GM12878 (cell line): Measurements from ENCODE around the gene MTAP.

Experiments used
- CEBPB ChIP-seq, 2 experiments: fragments of 150-350 bp in 1 of 2; IDR thresholded peaks; 2 replicates each; pipeline ENCODE4 v1.6.1; 2012 to 2014; ENCODE audit warnings: low read depth in 2 of 2, low read length in 2 of 2, borderline replicate concordance in 1 of 2, inconsistent platforms in 1 of 2
- CREB1 ChIP-seq: IDR thresholded peaks from 2 replicates; pipeline ENCODE4 v1.6.1; 2012; ENCODE audit warnings: low read depth, mild to moderate bottlenecking, inconsistent platforms
- CTCF ChIP-seq, 3 experiments: IDR thresholded peaks in 2 of 3; conservative IDR thresholded peaks in 1 of 3; 2 replicates each; pipeline ENCODE4 v1.5.1; 2011; ENCODE audit warnings: low read depth in 3 of 3, low read length in 3 of 3, mild to moderate bottlenecking in 3 of 3, control low read depth in 2 of 3, moderate library complexity in 2 of 3, inconsistent platforms in 1 of 3, mixed read lengths in 1 of 3; ENCODE audit not compliant: control insufficient read depth in 2 of 3, insufficient read depth in 1 of 3; ENCODE audit errors: extremely low read depth in 1 of 3
- CUX1 ChIP-seq: IDR thresholded peaks from 2 replicates; pipeline ENCODE4 v1.6.1; 2012; ENCODE audit warnings: improper control_type of control experiment, low read depth, low read length; ENCODE audit not compliant: insufficient replicate concordance
- EP300 ChIP-seq, 2 experiments: fragments of 150-350 bp in 1 of 2; IDR thresholded peaks; 2 replicates each; pipeline ENCODE4 v1.6.1; 2011 to 2012; ENCODE audit warnings: low read depth in 2 of 2, low read length in 2 of 2, borderline replicate concordance in 1 of 2, improper control_type of control experiment in 1 of 2, inconsistent platforms in 1 of 2; ENCODE audit not compliant: control insufficient read depth in 1 of 2
- JUNB ChIP-seq: IDR thresholded peaks from 2 replicates; pipeline ENCODE4 v1.6.1; 2016; ENCODE audit warnings: antibody characterized with exemption, mild to moderate bottlenecking
- MAX ChIP-seq: IDR thresholded peaks from 2 replicates; pipeline ENCODE4 v1.6.1; 2012; ENCODE audit warnings: low read depth, low read length, improper control_type of control experiment
- PAX5 ChIP-seq: IDR thresholded peaks from 2 replicates; pipeline ENCODE4 v1.6.1; 2011; ENCODE audit warnings: low read depth, low read length, borderline replicate concordance
- POLR2AphosphoS5 ChIP-seq: IDR thresholded peaks from 2 replicates; pipeline ENCODE4 v1.6.1; 2011; ENCODE audit warnings: mild to moderate bottlenecking, low read length, inconsistent platforms
- POU2F2 ChIP-seq: IDR thresholded peaks from 3 replicates; pipeline ENCODE4 v1.6.1; 2011; ENCODE audit warnings: low read depth, mild to moderate bottlenecking, low read length, borderline replicate concordance
- RCOR1 ChIP-seq: conservative IDR thresholded peaks from 2 replicates; pipeline ENCODE4 v1.6.1; 2012; ENCODE audit warnings: low read depth, low read length, improper control_type of control experiment
- SMAD1 ChIP-seq: fragments of 450-650 bp; IDR thresholded peaks from 2 replicates; pipeline ENCODE4 v1.6.1; 2018; ENCODE audit warnings: mild to moderate bottlenecking, low read depth; ENCODE audit not compliant: partially characterized antibody
- YBX1 ChIP-seq: fragments of 450-650 bp; IDR thresholded peaks from 2 replicates; pipeline ENCODE4 v1.6.1; 2016; ENCODE audit warnings: antibody characterized with exemption

- TF ChIP-seq JUNB (no peak), CTCF (IDR thresholded peaks at IDR 0.05 in 2 of 3, conservative IDR thresholded peaks at IDR 0.05 in 1 of 3; ENCODE audit: control insufficient read depth in 2 of 3, extremely low read depth in 1 of 3, insufficient read depth in 1 of 3, low read depth in 3 of 3, low read length in 3 of 3) (no peak), CEBPB (IDR thresholded peaks at IDR 0.05; ENCODE audit: borderline replicate concordance in 1 of 2, low read depth in 2 of 2, low read length in 2 of 2) (no peak), EP300 (IDR thresholded peaks at IDR 0.05; ENCODE audit: borderline replicate concordance in 1 of 2, control insufficient read depth in 1 of 2, low read depth in 2 of 2, low read length in 2 of 2) (no peak), SMAD1 (no peak), CREB1 (no peak), MAX (no peak), POU2F2 (no peak), YBX1 (no peak), POLR2AphosphoS5 (no peak), CUX1 (no peak), PAX5 (no peak), RCOR1 (no peak)
Observed at GRCh38 chr9:21974722-21975409, 172.4 kb downstream of the MTAP start.
